ENCODE data around the gene KRTAP4-4.
"Not testable (repeated sequence)": the region's sequence is repeated elsewhere in the genome, so short reads cannot be mapped to it uniquely, and the experiment has no call there.

KRTAP4-4 gene

DNA sequence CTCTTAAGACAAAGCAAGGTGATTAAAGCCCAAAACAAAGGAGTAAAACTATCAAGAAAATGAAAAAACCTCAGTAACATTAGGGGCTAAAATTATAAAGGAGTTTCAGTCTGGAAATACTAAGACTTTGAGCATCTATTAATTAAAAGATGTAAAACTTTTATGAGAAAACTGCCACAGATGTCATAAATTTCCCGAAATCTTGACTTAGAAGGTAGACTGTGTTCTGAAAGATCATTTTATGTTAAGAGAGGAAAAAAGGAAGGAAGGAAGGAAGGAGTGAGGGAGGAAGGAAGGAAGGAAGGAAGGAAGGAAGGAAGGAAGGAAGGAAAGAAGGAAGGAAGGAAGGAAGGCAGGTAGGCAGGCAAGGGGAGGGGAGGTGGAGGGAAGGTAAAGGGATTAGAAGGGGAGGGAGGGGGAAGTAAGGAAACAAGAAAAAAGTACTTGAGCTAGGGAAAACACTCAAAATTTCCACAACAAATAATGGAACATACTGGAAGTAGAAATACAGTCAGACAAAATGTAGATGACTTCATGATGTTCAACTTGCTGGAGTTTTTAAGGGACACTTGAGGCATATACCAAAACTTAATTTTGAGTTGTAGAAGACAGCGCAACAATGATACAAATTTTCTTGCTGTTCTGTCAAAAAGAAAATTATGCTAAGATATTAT lies 12.9 kb downstream of the KRTAP4-4 start:
- DNase-seq, result no peak

DNA sequence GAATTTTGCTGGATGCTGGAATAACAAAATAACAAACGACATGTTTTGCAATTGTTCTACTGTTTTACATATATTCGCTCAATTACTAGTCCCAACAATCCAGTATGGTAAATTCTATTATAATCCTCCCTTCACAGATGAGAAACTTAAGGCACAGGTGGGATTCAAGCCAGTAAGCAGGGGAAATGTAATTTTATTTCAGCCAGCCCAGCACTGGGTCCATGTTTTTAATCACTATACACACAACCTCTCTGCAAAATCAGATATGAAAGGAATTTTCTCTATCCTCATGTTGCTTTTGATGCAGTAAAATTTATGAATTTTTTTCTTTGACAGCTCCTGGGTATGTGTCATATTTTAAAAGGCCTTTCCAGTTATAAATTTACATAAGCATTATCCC lies 15.3 kb downstream of the KRTAP4-4 start:
- DNase-seq, result no peak

DNA sequence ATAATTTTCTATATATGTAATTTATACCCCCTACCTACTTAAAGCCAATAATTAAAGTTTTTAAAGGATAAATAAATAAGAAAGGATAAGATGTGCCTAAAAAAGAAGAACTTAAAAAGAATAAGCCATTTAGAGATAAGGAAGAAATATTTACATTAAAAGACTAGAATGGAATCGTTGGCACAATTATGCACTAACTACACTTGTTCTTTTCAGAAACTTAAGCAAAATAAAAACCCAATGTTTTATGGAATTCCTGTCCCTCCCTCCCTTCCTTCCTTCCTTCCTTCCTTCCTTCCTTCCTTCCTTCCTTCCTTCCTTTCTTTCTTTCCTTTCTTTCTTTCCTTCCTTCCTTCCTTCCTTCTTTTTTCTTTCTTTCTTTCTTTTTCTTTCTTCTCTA lies 15.7 kb downstream of the KRTAP4-4 start:
- DNase-seq, result no peak

DNA sequence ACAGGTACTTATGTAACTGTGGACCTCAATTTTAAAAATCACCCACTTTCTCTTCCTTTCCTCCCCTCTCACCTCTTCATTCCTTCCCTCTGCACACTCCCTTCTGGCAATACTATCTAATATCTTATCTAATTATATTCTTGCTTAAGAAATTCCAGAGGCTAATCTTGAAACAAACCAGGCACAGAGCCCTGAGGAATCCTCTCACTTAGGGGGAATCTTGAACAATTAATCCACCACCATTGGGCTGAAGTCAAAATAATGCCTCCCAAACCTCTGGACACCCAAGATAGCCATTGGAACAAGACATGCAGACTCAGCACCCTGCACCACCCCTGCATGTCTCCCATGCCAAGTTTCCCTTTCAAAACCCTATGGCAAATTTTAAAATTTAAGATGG lies 19.2 kb downstream of the KRTAP4-4 start:
- DNase-seq, result no peak

DNA sequence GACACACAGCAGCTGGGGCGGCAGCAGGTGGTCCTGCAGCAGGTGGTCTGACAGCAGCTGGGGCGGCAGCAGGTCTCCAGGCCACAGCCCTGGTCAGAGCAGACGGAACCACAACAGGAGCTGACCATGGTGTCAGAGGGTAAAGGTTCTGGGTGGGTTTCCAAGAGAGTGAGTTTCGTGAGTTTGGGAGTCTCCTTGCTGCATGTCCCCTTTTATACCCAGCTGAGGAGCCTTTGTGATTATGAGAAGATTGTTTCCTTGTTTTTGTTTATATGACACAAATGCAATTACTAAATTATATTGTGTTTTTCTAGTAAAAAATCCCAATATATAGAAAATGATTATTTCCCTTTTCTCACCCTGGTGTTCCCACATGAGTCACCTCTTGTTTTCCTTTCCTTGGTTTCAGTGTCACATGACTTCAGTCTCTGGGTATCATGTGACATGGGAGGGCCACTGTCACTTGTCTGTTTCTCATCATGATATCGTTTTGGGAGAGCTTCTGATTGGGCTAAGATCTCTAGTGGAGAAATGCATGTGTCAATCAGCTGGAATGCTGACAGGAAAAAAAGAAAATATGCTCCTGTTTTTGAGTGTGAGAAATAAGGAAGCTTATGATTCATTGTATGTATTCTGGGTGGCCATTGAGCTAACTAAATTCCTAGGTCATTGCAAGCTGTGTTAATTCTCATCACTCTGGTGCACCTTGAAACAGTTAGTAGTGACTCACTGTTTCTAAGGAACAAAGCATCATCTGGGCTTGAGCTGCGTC lies 20.0 kb downstream of the KRTAP4-4 start, which contains the start of gene KRTAP4-6:
Gene KRTAP4-6 (minus strand): TSS at position 185 of the 772 bp plus-strand sequence. CDS start 57 bp downstream, at position 128.
- no peak for DNase-seq

DNA sequence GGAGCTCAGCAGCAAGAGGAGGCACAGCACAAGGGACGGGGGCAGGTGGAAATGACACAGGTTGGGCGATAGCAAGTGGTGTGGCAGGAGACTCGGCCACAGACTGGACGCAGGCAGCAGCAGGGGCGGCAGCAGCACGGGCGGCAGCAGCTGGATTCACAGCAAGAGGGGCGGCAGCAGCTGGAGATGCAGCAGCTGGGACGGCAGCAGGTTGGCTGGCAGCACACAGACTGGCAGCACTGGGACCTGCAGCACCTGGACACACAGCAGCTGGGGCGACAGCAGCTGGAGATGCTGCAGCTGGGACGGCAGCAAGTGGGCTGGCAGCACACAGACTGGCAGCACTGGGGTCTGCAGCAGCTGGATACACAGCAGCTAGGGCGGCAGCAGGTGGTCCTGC lies 20.7 kb downstream of the KRTAP4-4 start:
- DNase-seq, result not testable (repeated sequence)

DNA sequence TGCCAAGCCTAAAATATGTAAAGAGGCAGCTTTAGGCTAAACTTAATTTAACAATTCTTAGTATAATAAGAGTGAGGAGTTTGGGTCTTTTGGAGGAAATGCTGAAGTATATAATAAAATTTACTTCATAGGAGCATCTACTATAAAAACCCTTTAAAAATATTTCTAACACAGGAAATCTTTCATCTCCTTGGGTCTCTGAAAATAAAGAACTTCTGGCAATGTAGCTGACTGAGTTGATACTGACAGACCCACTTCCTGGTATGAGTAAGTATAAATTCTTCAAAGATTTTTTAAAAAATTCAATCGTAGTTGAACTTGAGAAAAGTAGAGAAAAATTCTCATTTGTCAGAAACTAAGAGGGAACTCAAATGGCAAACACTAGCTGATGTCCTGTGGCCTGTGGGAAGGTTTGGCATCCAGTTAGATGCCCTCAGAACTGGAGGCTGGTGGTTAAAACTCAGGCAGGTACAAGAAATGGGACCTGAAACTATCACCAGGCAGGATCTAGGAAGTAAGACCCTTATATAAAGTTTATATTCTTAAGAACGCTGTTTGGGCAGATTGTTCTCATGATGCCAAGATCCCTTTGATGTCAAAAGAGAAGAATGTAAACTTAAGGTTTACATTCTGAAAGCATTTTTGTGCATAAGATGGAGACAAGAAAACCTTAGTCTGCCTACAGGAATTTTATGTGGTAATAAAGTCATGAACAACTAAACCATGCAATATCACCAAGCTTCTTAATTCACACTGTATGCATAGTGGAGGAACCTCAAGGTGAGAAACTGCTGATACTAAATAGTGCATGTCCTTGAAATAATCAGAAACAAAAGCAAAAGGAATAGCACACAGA lies 26.4 kb downstream of the KRTAP4-4 start:
- DNase-seq, result no peak

DNA sequence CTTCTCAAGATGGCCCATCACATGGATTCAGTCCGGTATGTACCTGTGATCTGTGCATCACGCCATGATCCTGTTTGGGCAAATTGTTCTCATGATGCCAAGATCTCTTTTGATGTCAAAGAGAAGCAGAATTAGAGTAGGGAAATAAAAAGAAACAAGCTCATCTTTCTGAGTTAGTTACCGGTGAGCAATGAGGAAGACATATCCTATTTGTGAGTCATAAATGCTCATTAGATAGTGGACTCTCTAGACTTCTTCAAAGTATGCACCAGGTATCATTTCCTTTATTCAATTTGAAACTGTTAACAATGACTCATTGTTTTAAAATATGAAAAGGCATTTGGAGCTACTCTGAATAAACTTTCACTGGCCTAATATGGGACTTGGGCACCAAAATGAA lies 28.6 kb downstream of the KRTAP4-4 start:
- no peak for DNase-seq

DNA sequence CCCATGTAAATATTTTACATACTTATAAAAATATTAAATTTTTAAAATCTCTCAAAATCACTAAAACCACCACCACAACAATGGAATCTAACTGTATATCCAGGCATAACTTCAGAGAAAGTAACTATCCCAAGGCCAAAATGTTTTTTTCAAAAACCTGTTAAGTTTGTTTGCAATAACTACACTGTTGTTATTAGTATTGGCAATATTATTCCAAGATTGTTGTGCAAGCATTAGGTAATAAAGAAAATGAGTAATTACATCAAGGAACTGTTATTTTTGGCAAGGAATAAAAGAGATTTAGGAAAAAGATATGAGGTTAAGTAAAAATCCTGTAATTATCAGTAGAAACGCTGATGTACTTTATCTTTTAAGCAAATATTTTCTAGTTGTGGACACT lies 33.2 kb downstream of the KRTAP4-4 start:
- no peak for DNase-seq

DNA sequence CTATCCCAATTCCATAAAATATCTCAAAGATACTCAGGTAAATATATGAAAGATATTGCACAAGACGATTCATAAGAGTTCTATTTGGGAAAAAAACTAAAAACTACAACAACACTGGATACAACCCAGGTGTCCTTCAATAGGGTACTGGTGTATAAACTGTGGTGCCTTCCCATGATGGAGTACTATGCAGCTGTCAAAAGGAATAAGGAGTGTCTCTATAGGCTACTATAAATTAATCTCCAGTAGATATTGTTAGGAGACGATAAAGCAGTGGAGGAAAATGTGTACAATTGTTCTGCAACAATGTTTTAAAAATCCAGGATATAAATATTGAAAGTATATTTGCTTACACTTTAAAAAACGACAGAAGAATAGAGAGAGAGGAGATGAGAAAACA lies 34.1 kb downstream of the KRTAP4-4 start:
- DNase-seq, result no peak

DNA sequence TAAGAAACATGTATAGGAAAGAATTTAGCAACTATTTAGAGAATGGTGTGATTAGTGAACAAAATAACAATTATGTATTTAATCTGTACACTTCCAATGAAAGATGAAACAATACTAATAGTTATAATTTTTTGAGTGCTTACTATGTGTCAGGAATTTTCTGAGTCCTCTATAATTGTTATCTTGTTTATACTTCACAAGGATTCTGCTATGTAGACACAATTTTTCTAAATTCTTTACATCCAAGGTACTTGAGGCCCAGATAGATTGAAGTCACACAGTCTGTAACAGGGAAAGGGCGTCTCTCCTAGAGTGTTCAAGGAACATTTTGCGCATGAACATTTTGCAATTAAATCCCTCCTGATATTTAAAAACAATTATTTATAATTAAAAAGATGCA lies 35.5 kb downstream of the KRTAP4-4 start:
- DNase-seq, result no peak

DNA sequence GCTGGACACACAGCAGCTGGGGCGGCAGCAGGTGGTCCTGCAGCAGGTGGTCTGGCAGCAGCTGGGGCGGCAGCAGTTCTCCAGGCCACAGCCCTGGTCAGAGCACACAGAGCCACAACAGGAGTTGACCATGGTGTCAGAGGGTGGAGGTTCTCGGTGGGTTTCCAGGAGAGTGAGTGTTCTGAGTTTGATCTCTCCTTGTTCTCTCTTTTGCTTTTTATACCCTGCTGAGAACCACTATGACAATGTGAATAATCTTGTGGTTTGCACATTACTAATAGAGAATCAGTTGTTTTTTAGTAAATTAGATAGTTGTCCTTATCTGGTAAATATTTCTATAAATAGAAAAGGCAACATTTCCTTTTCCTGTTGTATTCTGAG lies 36.6 kb downstream of the KRTAP4-4 start, which contains the start of gene KRTAP4-12:
Gene KRTAP4-12 (minus strand): TSS at position 192 of the 381 bp plus-strand sequence. CDS start 60 bp downstream, at position 132.
- DNase-seq, result not testable (repeated sequence)

DNA sequence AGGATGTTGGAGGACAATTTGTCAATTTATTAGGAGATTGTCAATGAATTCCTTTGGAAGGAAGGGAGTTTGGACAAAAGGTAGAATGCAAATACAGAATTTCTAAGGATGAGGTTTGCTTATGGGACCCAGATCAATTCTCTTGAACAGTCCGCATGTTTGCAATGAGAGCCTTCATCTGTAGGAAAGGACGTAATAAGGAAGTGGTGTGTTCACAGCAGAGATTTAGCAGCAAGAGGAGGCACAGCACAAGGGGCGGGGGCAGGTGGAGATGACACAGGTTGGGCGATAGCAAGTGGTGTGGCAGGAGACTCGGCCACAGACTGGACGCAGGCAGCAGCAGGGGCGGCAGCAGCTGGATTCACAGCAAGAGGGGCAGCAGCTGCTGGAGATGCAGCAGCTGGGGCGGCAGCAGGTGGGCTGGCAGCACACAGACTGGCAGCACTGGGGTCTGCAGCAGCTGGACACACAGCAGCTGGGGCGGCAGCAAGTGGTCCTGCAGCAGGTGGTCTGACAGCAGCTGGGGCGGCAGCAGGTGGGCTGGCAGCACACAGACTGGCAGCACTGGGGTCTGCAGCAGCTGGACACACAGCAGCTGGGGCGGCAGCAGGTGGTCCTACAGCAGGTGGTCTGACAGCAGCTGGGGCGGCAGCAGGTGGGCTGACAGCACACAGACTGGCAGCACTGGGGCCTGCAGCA lies 37.1 kb downstream of the KRTAP4-4 start:
- not testable (repeated sequence) for DNase-seq

DNA sequence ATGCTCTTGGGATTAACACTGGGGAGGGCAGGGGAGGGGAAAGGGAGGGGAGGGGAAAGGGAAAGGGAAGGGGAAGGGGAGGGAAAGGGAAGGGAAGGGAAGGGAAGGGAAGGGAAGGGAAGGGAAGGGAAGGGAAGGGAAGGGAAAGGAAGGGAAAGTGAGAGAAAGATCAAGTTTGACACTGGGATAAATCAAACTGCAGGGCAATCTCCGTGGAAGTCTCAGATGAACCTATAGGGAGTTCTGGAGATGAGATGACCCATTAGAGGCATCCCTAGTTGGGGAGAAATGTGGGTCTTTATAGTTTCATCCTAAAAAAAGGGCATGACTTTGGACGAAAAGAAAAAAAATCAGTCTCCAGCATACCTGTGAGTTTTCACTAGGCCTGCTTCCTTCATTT lies 38.8 kb downstream of the KRTAP4-4 start:
- no peak for DNase-seq

DNA sequence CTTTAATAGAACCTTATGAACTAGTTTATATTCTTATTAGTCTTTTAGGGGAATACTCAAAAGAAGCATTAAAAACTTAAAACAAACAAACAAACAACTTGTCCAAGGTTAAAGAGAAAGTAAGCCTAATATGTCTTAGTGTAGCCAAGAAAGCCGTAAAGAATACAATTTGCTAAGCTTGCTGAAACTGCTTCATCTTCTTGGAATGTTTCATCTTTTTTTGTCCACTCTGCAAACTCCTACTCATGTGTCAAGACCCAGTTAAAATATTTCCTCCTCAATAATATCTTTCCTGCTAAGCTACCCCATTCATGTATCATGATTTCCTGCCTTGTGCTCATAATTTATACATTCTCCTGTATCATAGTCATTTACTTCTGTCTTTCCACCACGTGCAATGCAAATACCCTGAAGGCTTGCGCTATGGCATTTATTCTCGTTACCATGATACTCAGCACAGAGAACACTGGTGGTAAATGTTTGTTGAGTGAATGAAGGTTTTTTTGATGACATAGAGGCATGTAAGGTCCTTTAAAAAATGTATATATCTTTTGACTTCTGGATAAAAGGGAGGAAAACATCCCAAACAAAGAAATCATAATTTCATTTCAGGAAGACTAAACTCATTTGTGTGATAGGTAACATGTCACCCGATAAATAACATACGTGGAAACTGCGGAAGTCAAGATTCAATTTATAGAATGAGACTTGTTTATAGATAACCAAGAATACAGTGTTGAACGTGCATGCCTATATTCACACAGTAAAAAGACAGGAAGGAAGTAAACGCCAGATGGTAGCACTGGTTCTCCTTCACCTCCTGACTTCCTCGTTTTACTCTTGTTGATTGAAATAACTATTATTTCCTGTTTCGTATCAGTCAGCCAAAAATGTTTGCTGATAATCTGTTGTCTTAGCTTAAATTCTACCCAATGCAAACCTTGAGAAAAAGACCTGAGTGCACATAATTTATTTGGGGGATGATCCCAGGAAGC lies 40.6 kb downstream of the KRTAP4-4 start:
- not testable (repeated sequence) for DNase-seq

DNA sequence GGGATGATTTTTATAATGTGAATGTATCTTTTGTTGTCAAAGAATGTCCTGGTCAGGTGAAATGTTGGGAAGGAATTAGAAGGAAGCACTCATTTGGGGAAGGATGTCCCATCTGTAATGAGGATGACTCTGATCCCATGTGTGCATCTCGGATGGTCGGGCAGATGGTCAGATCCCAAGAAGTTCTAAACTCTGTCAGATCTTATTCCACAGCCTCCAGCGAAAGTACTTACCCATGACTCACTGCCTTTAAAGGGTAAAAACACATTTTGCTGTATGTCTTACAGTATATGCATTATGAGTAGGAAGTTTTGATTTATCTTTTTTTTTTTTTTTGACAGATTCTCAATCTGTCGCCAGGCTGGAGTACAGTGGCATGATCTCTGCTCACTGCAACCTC lies 41.8 kb downstream of the KRTAP4-4 start:
- no peak for DNase-seq

DNA sequence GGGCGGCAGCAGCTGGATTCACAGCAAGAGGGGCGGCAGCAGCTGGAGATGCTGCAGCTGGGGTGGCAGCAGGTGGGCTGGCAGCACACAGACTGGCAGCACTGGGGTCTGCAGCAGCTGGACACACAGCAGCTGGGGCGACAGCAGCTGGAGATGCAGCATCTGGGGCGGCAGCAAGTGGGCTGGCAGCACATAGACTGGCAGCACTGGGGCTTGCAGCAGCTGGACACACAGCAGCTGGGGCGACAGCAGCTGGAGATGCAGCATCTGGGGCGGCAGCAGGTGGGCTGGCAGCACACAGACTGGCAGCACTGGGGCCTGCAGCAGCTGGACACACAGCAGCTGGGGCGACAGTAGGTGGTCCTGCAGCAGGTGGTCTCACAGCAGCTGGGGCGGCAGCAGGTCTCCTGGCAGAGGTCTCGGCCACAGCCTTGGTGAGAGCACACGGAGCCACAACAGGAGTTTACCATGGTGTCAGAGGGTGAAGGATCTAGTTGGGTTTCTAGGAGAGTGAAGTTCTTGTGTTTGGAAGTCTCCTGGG lies 42.6 kb downstream of the KRTAP4-4 start, which contains the start of gene KRTAP4-11:
Gene KRTAP4-11 (minus strand): TSS at position 528 of the 541 bp plus-strand sequence. CDS start 58 bp downstream, at position 470.
- DNase-seq, result not testable (repeated sequence)

DNA sequence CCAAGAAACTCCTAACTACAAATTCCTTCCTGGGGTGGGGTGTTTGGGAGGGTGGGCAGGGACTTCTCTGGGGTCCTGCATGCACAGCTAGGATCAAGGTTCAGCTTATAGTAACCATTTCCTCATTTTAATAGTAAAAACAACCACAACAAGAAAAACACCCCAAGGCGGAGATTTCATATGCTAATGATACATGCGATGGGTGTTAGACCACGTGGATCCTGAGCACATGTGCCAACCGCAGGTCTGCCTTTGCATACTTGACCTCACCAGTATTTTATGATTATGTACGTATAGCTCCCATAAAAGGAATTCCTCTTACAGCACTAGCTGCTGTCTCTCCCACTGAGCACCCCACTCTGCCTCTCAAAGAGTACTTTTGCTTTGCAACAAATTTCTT lies 44.3 kb downstream of the KRTAP4-4 start:
- DNase-seq, result no peak

DNA sequence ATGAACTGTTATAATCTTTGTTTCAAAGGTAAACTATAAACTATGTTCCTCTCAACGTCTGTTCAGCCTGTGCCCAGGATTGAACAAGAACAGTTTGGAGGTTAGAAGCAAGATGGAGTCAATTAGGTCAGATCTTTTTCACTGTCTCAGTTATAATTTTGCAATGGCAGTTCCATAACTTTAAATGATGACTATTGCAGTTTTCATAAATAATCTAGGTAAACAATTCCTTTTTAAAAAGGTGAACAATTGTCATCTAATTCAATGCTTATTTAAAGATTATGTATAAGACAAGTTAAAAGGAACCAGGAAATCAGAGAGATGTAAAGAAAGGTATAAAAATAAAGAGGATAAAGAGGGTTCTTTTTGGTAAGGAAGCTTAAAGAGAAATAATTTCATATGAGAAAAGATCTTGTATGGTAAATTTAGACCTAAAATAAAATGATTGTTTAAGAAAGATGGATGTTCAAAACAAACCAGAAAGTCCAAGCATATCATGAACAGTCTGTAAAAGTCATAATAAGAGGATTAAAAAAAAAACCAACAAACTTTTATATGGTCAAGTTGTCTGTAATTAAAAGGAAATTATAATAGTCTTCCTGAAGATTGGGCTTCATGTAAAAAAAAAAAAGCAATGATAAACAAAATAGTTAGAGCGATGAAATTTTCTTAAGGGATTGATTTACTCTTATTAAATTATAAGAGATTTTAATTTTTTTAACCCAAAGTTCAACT lies 49.2 kb downstream of the KRTAP4-4 start:
- no peak for DNase-seq

Measured in stimulated activated naive CD4-positive, alpha-beta T cell treated with Interleukin-2 at 50 U/mL for 16 hours (primary cell).